Measurements from ENCODE around the gene ZNF362. TPM values are rescaled to one million over a fixed set of nuclear protein-coding genes. Genes with fewer than 3 reads are reported as not detected.
A peak's percentile ranks its signal among the peaks of the same experiment; 100 is the strongest.

The ZNF362 gene
- total and polyA plus RNA-seq, 2 of the 13 experiments (the other 11 are each of a cell fraction or from before 2014, with no cell fraction given) = 8.3 to 14.2 TPM

GRCh38 chr1:33346927-33347649 is 90.8 kb downstream of the ZNF362 start (continued):
- no peak for TF ChIP-seq BRF2 (CRISPR knock-in tag; IDR thresholded peaks at IDR 0.05)
- no peak for TF ChIP-seq TBP (CRISPR knock-in tag; IDR thresholded peaks at IDR 0.05)
- no peak for TF ChIP-seq KLF12 (CRISPR knock-in tag; IDR thresholded peaks at IDR 0.05; ENCODE audit: borderline replicate concordance)
- TF ChIP-seq ATF3 (CRISPR knock-in tag; IDR thresholded peaks at IDR 0.05) = peak; percentile 52
- TF ChIP-seq EZH2 (conservative IDR thresholded peaks at IDR 0.05; ENCODE audit: low read depth, low read length) = no peak
- no peak for TF ChIP-seq ZNF512 (CRISPR knock-in tag; IDR thresholded peaks at IDR 0.05)
- peak; percentile 75 for TF ChIP-seq DMAP1 (CRISPR knock-in tag; IDR thresholded peaks at IDR 0.05)
- no peak for TF ChIP-seq E2F2 (CRISPR knock-in tag; IDR thresholded peaks at IDR 0.05; ENCODE audit: borderline replicate concordance)
- TF ChIP-seq TMF1 (CRISPR knock-in tag; IDR thresholded peaks at IDR 0.05; ENCODE audit: low read depth) = no peak
- TF ChIP-seq ZNF850 (CRISPR knock-in tag; conservative IDR thresholded peaks at IDR 0.05) = no peak
- TF ChIP-seq NR2C2 (CRISPR knock-in tag; IDR thresholded peaks at IDR 0.05; ENCODE audit: borderline replicate concordance) = peak; percentile 62; the same call in 1 of the 2 replicates
- TF ChIP-seq ZGPAT (CRISPR knock-in tag; IDR thresholded peaks at IDR 0.05) = peak; percentile 74
- TF ChIP-seq BRD4 (CRISPR knock-in tag; IDR thresholded peaks at IDR 0.05) = no peak
- TF ChIP-seq ZNF788 (CRISPR knock-in tag; IDR thresholded peaks at IDR 0.05; ENCODE audit: borderline replicate concordance) = no peak
- TF ChIP-seq MEIS2 (CRISPR knock-in tag; IDR thresholded peaks at IDR 0.05) = peak; percentile 73; the same call in 1 of the 2 replicates
- TF ChIP-seq HDAC2 (CRISPR knock-in tag; IDR thresholded peaks at IDR 0.05) = peak; percentile 68
- no peak for TF ChIP-seq MED13 (CRISPR knock-in tag; IDR thresholded peaks at IDR 0.05)
- no peak for TF ChIP-seq ZNF572 (CRISPR knock-in tag; IDR thresholded peaks at IDR 0.05)
- no peak for TF ChIP-seq ZNF777 (CRISPR knock-in tag; IDR thresholded peaks at IDR 0.05)
- peak; percentile 89 for TF ChIP-seq FOSL2 (CRISPR knock-in tag; IDR thresholded peaks at IDR 0.05)
- no peak for TF ChIP-seq ZNF367 (CRISPR knock-in tag; IDR thresholded peaks at IDR 0.05; ENCODE audit: borderline replicate concordance)
- TF ChIP-seq CBFB (CRISPR knock-in tag; IDR thresholded peaks at IDR 0.05) = peak; percentile 40; the same call in 1 of the 2 replicates
- TF ChIP-seq ZNF280B (CRISPR knock-in tag; IDR thresholded peaks at IDR 0.05; ENCODE audit: borderline replicate concordance) = no peak
- no peak for TF ChIP-seq ARNT2 (CRISPR knock-in tag; IDR thresholded peaks at IDR 0.05; ENCODE audit: low read depth)

All from HepG2 (cell line).